Bronchial epithelial cell (primary cell): Measurements from ENCODE around the gene GARNL3. TPM values are rescaled to one million over a fixed set of nuclear protein-coding genes. Genes with fewer than 3 reads are reported as not detected.

Experiments used
- DNase-seq: peaks from one replicate; pipeline ENCODE4 v3.0.0-alpha.2; 2010; ENCODE audit warnings: low read depth
- FAIRE-seq: peaks from 2 replicates; lab custom pipeline; 2011; peaks lifted over from hg19 to GRCh38; lab: Jason Lieb, UNC
- H3K27me3 ChIP-seq: 2 replicates; pipeline ENCODE4 v1.5.1; 2011; ENCODE audit warnings: low read length; ENCODE audit not compliant: control insufficient read depth, insufficient read depth
- H3K36me3 ChIP-seq: 2 replicates; pipeline ENCODE4 v1.5.1; 2011; ENCODE audit warnings: low read length; ENCODE audit not compliant: control insufficient read depth, insufficient read depth
- H3K4me3 ChIP-seq: 2 replicates; pipeline ENCODE4 v1.5.1; 2011; ENCODE audit warnings: mild to moderate bottlenecking, low read depth, low read length, control low read depth
- CTCF ChIP-seq: IDR thresholded peaks from 2 replicates; pipeline ENCODE4 v1.5.1; 2011; ENCODE audit warnings: mild to moderate bottlenecking, moderate library complexity, low read length, control low read depth, inconsistent platforms; ENCODE audit not compliant: insufficient read depth, severe bottlenecking
- total RNA-seq: library from RNA; depleted of rRNA; stranded (reverse); fragments of >200 nt; gene quantifications from 2 replicates; pipeline ENCODE4 v1.2.1, GENCODE V29; 2014

GARNL3 gene
- total RNA-seq, 1 donor from 2014 or later = 2.4 TPM

- no peak for TF ChIP-seq CTCF
- Histone ChIP-seq H3K4me3 (no peak overlapping the region), H3K27me3 (no peaks in the 10 kb centered on the region), H3K36me3 (no peaks in the 10 kb centered on the region)
- FAIRE-seq (no peak), DNase-seq (no peak)
Observed at GRCh38 chr9:127305206-127305837, 40.7 kb downstream of the GARNL3 start.

GRCh38 chr9:127305838-127306226 is 41.3 kb downstream of the GARNL3 start:
- no peak overlapping the region for H3K4me3 ChIP-seq
- DNase-seq (no peak), FAIRE-seq (no peak)

GRCh38 chr9:127307802-127308201 is 43.2 kb downstream of the GARNL3 start:
- no peak for TF ChIP-seq CTCF
- DNase-seq = no peak
- no peak for FAIRE-seq
- Histone ChIP-seq H3K36me3 (no peaks in the 10 kb centered on the region), H3K27me3 (no peaks in the 10 kb centered on the region), H3K4me3 (no peak overlapping the region)

More at GRCh38 chr9:127305838-127306226, 41.3 kb downstream of the GARNL3 start:
- no peak for TF ChIP-seq CTCF
- no peaks in the 10 kb centered on the region for H3K36me3 ChIP-seq
- H3K27me3 ChIP-seq = no peaks in the 10 kb centered on the region

- peak; percentile 65 for DNase-seq
- Histone ChIP-seq H3K27me3 (no peaks in the 10 kb centered on the region), H3K36me3 (no peaks in the 10 kb centered on the region), H3K4me3 (no peak overlapping the region)
- FAIRE-seq = no peak
- no peak for TF ChIP-seq CTCF
Observed at GRCh38 chr9:127308652-127309434, 44.3 kb downstream of the GARNL3 start.

GRCh38 chr9:127309715-127310114 is 45.1 kb downstream of the GARNL3 start:
- Histone ChIP-seq H3K27me3 (no peaks in the 10 kb centered on the region), H3K36me3 (no peaks in the 10 kb centered on the region), H3K4me3 (no peak overlapping the region)
- no peak for FAIRE-seq
- no peak for DNase-seq
- no peak for TF ChIP-seq CTCF
